ENCODE measurements around the gene SOX30. TPM values are rescaled to one million over a fixed set of nuclear protein-coding genes. Genes with fewer than 3 reads are reported as not detected.

SOX30 gene
- polyA plus RNA-seq, 6 donors from 2014 or later = 0.42 to 1.1 (median 0.83) TPM

Other genes starting within 250 kb of the SOX30 start
- gene NIPAL4, start 192.2 kb downstream of the SOX30 start, polyA plus RNA-seq (ENCODE audit: low read depth in 6 of 6) = 10 to 100 TPM in 3 of 6 donors, 1 to 10 TPM in 3; 3.5 to 15.7 (median 10.3) TPM
- gene ADAM19, start 76.7 kb downstream of the SOX30 start, polyA plus RNA-seq (ENCODE audit: low read depth in 6 of 6) = 10 to 100 TPM in 5 of 6 donors, 1 to 10 TPM in 1; 6.3 to 75.5 (median 43.4) TPM
- not detected for gene C5orf52, start 19.1 kb upstream of the SOX30 start, polyA plus RNA-seq (ENCODE audit: low read depth in 6 of 6)
- gene THG1L, start 79.0 kb upstream of the SOX30 start, polyA plus RNA-seq (ENCODE audit: low read depth in 6 of 6) = 1 to 10 TPM; 3.8 to 8.4 (median 5.6) TPM
- gene LSM11, start 91.3 kb upstream of the SOX30 start, polyA plus RNA-seq (ENCODE audit: low read depth in 6 of 6) = under 1 TPM in 5 of 6 donors, not detected in 1; 0.27 to 0.69 (median 0.28) TPM
- gene CLINT1, start 206.7 kb upstream of the SOX30 start, polyA plus RNA-seq (ENCODE audit: low read depth in 6 of 6) = 10 to 100 TPM; 54.7 to 93.6 (median 80.4) TPM

Measured in naive B cell (primary cell).